HUES48 (cell line): ENCODE measurements around the gene ERFL.

Source experiments
- H3K27ac ChIP-seq: one replicate; pipeline ENCODE4 v1.7.0; 2013; ENCODE audit warnings: low read depth, low read length, inconsistent platforms
- H3K27me3 ChIP-seq: 2 replicates; pipeline ENCODE4 v1.6.1; 2013; ENCODE audit warnings: mild to moderate bottlenecking, low read length; ENCODE audit not compliant: control insufficient read depth, insufficient read depth
- H3K36me3 ChIP-seq: 2 replicates; pipeline ENCODE4 v1.6.1; 2013; ENCODE audit warnings: low read length; ENCODE audit not compliant: control insufficient read depth, insufficient read depth
- H3K4me1 ChIP-seq: 2 replicates; pipeline ENCODE4 v1.6.1; 2013; ENCODE audit warnings: mild to moderate bottlenecking, low read length; ENCODE audit not compliant: control insufficient read depth, insufficient read depth
- H3K4me3 ChIP-seq: 2 replicates; pipeline ENCODE4 v1.5.1; 2013; ENCODE audit warnings: mild to moderate bottlenecking, low read depth, low read length
- H3K9ac ChIP-seq: 2 replicates; pipeline ENCODE4 v1.6.1; 2013; ENCODE audit warnings: mild to moderate bottlenecking, low read depth, low read length, moderate library complexity
- H3K9me3 ChIP-seq: 2 replicates; pipeline ENCODE4 v1.6.1; 2013; ENCODE audit warnings: low read length; ENCODE audit not compliant: control insufficient read depth, insufficient read depth

The ERFL gene

GRCh38 chr19:41925208-41926003, 2.8 kb downstream of the ERFL start:
- Histone ChIP-seq H3K4me3 (no peak overlapping the region), H3K9me3 (no peaks in the 10 kb centered on the region), H3K4me1 (peaks cover 5% of the 10 kb centered on the region), H3K9ac (no peak overlapping the region), H3K36me3 (no peaks in the 10 kb centered on the region), H3K27me3 (peaks cover 95% of the 10 kb centered on the region), H3K27ac (no peak overlapping the region)

GRCh38 chr19:41924151-41925145, 3.8 kb downstream of the ERFL start:
- H3K9ac ChIP-seq: no peak overlapping the region
- H3K36me3 ChIP-seq: no peaks in the 10 kb centered on the region
- no peak overlapping the region for H3K4me3 ChIP-seq
- peaks cover 5% of the 10 kb centered on the region for H3K4me1 ChIP-seq
- no peaks in the 10 kb centered on the region for H3K9me3 ChIP-seq
- H3K27ac ChIP-seq: no peak overlapping the region
- peaks cover 95% of the 10 kb centered on the region for H3K27me3 ChIP-seq

- no peak overlapping the region for H3K9ac ChIP-seq
- H3K27me3 ChIP-seq: peaks cover 95% of the 10 kb centered on the region
- no peaks in the 10 kb centered on the region; the same call in 1 of the 2 replicates for H3K4me1 ChIP-seq
- H3K36me3 ChIP-seq: no peaks in the 10 kb centered on the region
- no peak overlapping the region for H3K4me3 ChIP-seq
- H3K27ac ChIP-seq: no peak overlapping the region
- H3K9me3 ChIP-seq: no peaks in the 10 kb centered on the region
Measured at GRCh38 chr19:41923045-41923788, 5.0 kb downstream of the ERFL start.

GRCh38 chr19:41922585-41922984, 5.7 kb downstream of the ERFL start:
- Histone ChIP-seq H3K27ac (no peak overlapping the region), H3K9me3 (no peaks in the 10 kb centered on the region), H3K4me3 (no peak overlapping the region), H3K4me1 (no peaks in the 10 kb centered on the region; the same call in 1 of the 2 replicates), H3K9ac (no peak overlapping the region), H3K27me3 (peaks cover 97% of the 10 kb centered on the region), H3K36me3 (no peaks in the 10 kb centered on the region)

GRCh38 chr19:41921577-41922576, 6.4 kb downstream of the ERFL start:
- Histone ChIP-seq H3K9ac (no peak overlapping the region), H3K9me3 (no peaks in the 10 kb centered on the region), H3K27ac (no peak overlapping the region), H3K4me1 (no peaks in the 10 kb centered on the region; the same call in 1 of the 2 replicates), H3K4me3 (no peak overlapping the region), H3K27me3 (peaks cover 97% of the 10 kb centered on the region), H3K36me3 (no peaks in the 10 kb centered on the region)

- H3K9ac ChIP-seq: no peak overlapping the region
- H3K4me1 ChIP-seq: no peaks in the 10 kb centered on the region; the same call in 1 of the 2 replicates
- H3K9me3 ChIP-seq: no peaks in the 10 kb centered on the region
- H3K27me3 ChIP-seq: peaks cover 97% of the 10 kb centered on the region
- no peaks in the 10 kb centered on the region for H3K36me3 ChIP-seq
- H3K27ac ChIP-seq: no peak overlapping the region
- H3K4me3 ChIP-seq: no peak overlapping the region
Measured at GRCh38 chr19:41920882-41921576, 7.2 kb downstream of the ERFL start.

- peaks cover 97% of the 10 kb centered on the region for H3K27me3 ChIP-seq
- H3K4me3 ChIP-seq: no peak overlapping the region
- no peak overlapping the region for H3K9ac ChIP-seq
- no peaks in the 10 kb centered on the region for H3K9me3 ChIP-seq
- no peak overlapping the region for H3K27ac ChIP-seq
- H3K4me1 ChIP-seq: no peaks in the 10 kb centered on the region; the same call in 1 of the 2 replicates
- no peaks in the 10 kb centered on the region for H3K36me3 ChIP-seq
Measured at GRCh38 chr19:41919948-41920712, 8.1 kb downstream of the ERFL start.

- H3K9me3 ChIP-seq: no peaks in the 10 kb centered on the region
- no peak overlapping the region for H3K4me3 ChIP-seq
- H3K36me3 ChIP-seq: no peaks in the 10 kb centered on the region
- peaks cover 98% of the 10 kb centered on the region for H3K27me3 ChIP-seq
- no peaks in the 10 kb centered on the region; the same call in 1 of the 2 replicates for H3K4me1 ChIP-seq
- H3K27ac ChIP-seq: no peak overlapping the region
- H3K9ac ChIP-seq: no peak overlapping the region
Measured at GRCh38 chr19:41918653-41919244, 9.5 kb downstream of the ERFL start.

GRCh38 chr19:41918095-41918494, 10.2 kb downstream of the ERFL start:
- Histone ChIP-seq H3K4me1 (no peaks in the 10 kb centered on the region; the same call in 1 of the 2 replicates), H3K27ac (no peak overlapping the region), H3K4me3 (no peak overlapping the region), H3K27me3 (peaks cover 100% of the 10 kb centered on the region), H3K9me3 (no peaks in the 10 kb centered on the region), H3K36me3 (no peaks in the 10 kb centered on the region), H3K9ac (no peak overlapping the region)
